Measurements from ENCODE around the gene CAMK1D.

CAMK1D gene

DNA sequence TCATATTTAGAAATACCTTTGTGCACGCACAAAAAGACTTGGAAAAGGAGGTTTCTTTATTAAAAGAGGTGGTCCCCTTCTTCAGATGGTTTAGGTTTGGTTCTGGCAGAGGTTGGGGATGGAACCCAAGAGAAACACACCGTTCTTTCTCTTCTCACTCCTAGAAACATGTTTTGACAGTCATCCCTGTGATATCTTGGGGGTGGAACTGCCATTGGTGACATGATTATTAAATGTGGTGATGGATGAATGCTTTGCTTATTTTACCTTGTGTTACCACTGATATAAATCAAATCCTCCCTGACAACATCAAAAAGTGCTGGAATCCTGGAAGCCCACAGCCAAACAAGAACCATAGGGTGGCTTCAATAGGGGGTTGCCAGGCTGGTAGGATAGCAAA lies 505.6 kb downstream of the CAMK1D start:
- TF ChIP-seq, protein P1, sequence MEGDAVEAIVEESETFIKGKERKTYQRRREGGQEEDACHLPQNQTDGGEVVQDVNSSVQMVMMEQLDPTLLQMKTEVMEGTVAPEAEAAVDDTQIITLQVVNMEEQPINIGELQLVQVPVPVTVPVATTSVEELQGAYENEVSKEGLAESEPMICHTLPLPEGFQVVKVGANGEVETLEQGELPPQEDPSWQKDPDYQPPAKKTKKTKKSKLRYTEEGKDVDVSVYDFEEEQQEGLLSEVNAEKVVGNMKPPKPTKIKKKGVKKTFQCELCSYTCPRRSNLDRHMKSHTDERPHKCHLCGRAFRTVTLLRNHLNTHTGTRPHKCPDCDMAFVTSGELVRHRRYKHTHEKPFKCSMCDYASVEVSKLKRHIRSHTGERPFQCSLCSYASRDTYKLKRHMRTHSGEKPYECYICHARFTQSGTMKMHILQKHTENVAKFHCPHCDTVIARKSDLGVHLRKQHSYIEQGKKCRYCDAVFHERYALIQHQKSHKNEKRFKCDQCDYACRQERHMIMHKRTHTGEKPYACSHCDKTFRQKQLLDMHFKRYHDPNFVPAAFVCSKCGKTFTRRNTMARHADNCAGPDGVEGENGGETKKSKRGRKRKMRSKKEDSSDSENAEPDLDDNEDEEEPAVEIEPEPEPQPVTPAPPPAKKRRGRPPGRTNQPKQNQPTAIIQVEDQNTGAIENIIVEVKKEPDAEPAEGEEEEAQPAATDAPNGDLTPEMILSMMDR (IDR thresholded peaks at IDR 0.05) = no peak

DNA sequence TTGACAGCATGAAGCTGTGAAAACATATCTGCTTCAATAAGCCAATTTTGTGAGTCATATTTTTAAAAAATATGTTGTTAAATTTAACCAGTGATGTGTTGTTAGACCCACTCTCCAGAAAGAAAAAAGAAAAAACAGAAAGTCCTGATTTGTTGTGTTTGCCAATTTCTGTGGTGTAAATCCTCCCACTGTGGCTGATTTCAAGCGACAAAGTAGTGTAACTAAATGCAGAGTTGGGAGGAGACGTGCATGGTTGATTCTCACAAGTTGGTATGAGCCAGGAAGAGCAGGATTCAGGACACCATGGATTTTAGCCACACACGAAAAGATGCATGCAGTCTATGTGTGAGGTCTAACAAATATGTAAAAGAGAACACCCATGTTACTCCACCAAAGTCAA lies 513.1 kb downstream of the CAMK1D start:
- TF ChIP-seq, protein P1 (IDR thresholded peaks at IDR 0.05) = no peak

DNA sequence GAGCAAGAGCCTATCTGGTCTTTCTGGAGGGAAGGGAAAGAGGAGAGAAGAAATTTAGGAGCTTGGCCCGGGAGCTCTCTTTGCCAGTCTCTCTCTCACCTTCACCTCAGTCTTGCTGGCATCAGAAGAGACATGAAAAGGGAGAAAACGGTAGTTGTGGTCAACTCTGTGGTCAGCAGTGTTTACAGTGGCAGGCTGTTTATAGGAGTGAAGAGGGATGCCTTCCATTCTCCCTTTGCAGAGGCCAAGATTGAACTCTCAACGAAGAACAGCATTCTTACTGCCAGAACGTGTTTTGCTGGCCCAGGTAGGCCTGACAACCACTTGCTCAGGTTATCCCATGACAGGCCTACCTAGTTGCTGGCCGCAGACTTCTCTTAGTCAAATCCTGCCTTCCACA lies 518.9 kb downstream of the CAMK1D start:
- TF ChIP-seq, protein P1 (IDR thresholded peaks at IDR 0.05) = no peak

DNA sequence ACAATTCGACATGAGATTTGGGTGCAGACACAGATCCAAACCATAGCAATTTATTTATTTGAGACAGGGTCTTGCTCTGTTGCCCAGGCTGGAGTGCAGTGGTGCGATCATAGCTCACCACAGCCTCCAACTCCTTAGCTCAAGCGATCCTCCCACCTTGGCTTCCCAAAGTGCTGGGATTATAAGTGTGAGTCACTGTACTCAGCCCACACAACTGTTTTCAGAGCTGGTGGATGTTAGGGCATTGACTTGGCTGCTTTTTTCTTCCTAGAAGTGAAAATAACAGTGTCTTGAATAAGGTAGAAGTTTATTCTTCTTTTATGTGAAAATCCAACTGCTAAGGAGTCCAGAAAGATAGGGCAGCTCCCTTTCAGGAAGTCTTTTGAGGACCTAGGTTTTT lies 520.1 kb downstream of the CAMK1D start:
- TF ChIP-seq, protein P1 (IDR thresholded peaks at IDR 0.05) = no peak

DNA sequence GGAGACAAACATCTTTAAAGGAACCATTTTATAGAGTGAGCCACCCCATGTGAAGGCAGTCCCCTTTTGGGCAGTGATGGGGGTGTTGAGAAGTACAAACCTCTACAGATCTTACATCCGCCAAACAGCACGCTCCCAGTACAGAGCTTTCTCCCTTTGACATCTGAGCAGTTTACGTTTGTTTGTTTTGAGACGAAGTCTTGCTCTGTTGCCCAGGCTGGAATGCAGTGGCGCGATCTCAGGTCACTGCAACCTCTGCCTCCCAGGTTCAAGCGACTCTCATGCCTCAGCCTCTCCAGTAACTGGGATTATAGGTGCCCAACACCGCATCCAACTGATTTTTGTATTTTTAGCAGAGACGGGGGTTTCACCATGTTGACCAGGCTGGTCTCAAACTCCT lies 523.2 kb downstream of the CAMK1D start:
- TF ChIP-seq, protein P1 (IDR thresholded peaks at IDR 0.05) = no peak

DNA sequence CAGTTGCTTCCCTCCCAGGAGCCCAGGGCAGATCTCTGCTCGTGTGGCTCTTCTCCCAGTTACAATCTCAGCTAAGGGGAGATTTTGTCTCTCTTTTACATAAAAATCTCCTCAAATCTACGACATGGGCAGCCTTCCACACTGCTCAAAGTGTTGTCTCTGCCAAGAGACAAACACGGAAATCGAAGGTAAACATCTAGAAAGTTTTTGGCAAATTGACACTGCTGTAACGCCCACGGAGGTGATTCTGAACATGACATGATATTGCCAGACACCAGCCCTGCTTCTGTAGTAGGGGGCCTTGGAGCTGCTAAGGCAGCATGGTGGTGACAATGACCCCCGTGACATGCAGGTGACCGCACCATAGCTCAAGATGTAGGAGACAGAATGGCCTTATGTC lies 523.8 kb downstream of the CAMK1D start:
- TF ChIP-seq, protein P1 (IDR thresholded peaks at IDR 0.05) = no peak

DNA sequence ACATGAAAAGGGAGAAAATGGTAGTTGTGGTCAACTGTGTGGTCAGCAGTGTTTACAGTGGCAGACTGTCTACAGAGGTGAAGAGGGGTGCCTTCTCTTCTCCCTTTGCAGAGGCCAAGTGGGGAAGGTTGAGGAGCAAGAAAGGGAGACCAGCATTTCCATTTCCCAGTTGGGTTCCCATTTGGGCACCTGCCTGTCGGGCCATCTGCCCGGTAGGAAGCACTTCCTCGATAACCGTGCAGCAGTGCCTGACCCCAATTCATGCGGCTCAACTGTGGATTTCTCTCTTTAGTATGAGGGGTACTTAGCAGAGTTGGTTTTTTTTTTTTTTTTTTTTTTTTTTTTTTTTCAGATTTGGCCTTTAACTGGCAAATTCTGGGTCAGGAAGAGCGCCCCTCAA lies 525.2 kb downstream of the CAMK1D start:
- TF ChIP-seq, protein P1 (IDR thresholded peaks at IDR 0.05) = no peak

DNA sequence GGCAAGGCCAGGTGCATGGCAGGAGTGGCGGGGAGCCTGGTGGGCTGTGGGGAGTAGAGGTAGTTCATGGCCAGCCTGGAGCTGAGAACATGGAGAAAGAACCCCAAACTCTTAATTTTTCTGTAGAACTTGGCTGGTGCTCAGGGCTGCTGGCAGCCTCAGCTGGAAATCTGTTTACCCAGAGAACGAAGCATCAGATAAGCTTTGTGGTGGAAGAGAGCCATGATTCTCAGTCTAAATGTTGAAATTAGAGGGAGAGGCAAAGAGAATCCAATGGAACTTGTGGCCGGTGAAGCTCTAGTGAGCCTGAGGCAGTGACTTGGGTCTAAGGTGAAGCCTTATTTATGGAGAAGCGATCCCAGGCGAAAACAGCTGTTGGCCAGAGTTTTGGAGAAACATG lies 525.8 kb downstream of the CAMK1D start:
- TF ChIP-seq, protein P1 (IDR thresholded peaks at IDR 0.05) = no peak
